NB4 (cell line): Measurements from ENCODE around the gene SHISA6.

ENCODE experiments used
- POLR2A ChIP-seq: IDR thresholded peaks from 2 replicates; pipeline ENCODE4 v1.6.1; 2011; ENCODE audit warnings: mild to moderate bottlenecking; ENCODE audit not compliant: insufficient read length; ENCODE audit errors: extremely low read depth
- TF ChIP-seq, protein P1 (sequence below): IDR thresholded peaks from one replicate; pipeline ENCODE4 v1.5.1; 2012; ENCODE audit warnings: low read depth, low read length
- TF ChIP-seq, protein P2 (sequence below): IDR thresholded peaks from 2 replicates; pipeline ENCODE4 v1.6.1; 2011; ENCODE audit warnings: low read depth, low read length

DNA sequence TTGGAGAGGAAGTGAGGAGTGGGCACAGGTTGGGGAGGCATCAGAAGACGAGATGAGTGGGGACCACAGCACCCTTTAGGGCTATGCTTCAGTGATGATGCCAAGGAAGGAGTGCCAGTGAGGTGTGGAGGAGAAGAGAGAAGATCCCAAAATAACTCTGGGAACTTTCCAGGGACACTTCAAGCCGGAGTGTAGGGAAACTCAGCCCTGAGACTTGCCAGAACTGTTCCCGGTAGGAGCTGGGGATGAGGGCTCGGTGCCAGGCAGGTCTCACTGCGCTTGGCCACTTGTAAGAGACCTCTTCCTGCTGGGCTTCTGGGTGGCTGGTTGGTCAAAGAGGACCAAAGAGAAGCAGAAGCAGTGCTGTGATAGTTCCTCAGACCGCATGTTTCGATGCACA lies 63.6 kb downstream of the SHISA6 start:
- TF ChIP-seq, protein P1, sequence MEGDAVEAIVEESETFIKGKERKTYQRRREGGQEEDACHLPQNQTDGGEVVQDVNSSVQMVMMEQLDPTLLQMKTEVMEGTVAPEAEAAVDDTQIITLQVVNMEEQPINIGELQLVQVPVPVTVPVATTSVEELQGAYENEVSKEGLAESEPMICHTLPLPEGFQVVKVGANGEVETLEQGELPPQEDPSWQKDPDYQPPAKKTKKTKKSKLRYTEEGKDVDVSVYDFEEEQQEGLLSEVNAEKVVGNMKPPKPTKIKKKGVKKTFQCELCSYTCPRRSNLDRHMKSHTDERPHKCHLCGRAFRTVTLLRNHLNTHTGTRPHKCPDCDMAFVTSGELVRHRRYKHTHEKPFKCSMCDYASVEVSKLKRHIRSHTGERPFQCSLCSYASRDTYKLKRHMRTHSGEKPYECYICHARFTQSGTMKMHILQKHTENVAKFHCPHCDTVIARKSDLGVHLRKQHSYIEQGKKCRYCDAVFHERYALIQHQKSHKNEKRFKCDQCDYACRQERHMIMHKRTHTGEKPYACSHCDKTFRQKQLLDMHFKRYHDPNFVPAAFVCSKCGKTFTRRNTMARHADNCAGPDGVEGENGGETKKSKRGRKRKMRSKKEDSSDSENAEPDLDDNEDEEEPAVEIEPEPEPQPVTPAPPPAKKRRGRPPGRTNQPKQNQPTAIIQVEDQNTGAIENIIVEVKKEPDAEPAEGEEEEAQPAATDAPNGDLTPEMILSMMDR, result no peak
- TF ChIP-seq POLR2A, result no peak
- TF ChIP-seq, protein P2, sequence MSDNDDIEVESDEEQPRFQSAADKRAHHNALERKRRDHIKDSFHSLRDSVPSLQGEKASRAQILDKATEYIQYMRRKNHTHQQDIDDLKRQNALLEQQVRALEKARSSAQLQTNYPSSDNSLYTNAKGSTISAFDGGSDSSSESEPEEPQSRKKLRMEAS, result no peak
